ENCODE measurements around the gene FAM180B. TPM values are rescaled to one million over a fixed set of nuclear protein-coding genes. Genes with fewer than 3 reads are reported as not detected.

FAM180B gene
- total RNA-seq, 1 donor from 2014 or later, result 0.53 TPM

DNA sequence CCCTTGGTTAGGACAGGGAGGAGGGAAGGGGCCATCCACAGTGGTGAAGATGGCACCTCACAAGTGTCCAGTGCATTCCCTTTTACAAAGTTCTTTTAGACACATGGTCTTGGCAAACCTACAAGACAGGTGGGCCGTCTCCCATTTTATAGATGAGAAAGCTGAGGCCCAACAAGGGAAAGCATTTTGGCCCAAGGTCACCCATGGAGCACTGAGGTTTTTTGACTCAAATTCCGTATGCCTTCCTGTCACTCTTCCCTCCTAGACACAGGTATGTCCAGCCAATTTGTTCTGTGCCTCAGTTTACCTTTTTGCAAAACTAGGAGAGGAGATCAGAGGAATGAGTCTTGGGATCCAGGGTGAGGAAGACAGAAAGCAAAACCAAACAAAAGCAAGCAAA is 6.5 kb downstream of the FAM180B start:
- Histone ChIP-seq H3K4me3 (no peak overlapping the region), H3K27me3 (ENCODE audit: low read depth) (peaks cover 52% of the 10 kb centered on the region), H3K27ac (no peak overlapping the region), H3K4me1 (peaks cover 6% of the 10 kb centered on the region), H3K9me3 (no peaks in the 10 kb centered on the region), H3K36me3 (no peaks in the 10 kb centered on the region)
- ATAC-seq (no peak), DNase-seq (no peak)
- intact Hi-C loops (cut with DNase I), result no loop called here
- TF ChIP-seq, protein P1, sequence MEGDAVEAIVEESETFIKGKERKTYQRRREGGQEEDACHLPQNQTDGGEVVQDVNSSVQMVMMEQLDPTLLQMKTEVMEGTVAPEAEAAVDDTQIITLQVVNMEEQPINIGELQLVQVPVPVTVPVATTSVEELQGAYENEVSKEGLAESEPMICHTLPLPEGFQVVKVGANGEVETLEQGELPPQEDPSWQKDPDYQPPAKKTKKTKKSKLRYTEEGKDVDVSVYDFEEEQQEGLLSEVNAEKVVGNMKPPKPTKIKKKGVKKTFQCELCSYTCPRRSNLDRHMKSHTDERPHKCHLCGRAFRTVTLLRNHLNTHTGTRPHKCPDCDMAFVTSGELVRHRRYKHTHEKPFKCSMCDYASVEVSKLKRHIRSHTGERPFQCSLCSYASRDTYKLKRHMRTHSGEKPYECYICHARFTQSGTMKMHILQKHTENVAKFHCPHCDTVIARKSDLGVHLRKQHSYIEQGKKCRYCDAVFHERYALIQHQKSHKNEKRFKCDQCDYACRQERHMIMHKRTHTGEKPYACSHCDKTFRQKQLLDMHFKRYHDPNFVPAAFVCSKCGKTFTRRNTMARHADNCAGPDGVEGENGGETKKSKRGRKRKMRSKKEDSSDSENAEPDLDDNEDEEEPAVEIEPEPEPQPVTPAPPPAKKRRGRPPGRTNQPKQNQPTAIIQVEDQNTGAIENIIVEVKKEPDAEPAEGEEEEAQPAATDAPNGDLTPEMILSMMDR (IDR thresholded peaks at IDR 0.05), result no peak

DNA sequence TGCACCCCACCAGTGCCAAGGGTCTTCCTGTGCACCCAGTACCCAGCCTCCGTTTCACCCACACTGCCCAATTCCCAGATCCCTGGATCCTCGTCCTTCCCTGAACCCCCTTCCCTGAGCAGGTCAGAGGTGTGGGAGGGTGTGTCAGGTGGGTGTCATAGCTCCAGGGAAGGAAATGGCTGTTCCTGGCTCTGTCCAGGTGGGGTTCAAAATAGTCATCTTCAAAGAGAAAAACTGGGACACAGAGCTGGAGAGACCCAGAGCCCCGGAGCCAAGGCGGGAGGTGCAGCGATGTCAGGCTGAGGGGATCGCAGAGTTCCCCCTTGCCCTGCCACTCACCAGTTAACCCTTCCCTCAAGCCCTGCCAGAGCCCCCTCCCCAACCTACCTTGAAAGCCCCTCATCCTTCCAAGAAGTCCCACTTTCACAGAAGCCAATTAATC is 7.0 kb downstream of the FAM180B start:
- TF ChIP-seq, protein P1 (IDR thresholded peaks at IDR 0.05), result no peak
- no peaks in the 10 kb centered on the region for H3K9me3 ChIP-seq
- no peaks in the 10 kb centered on the region for H3K36me3 ChIP-seq
- DNase-seq, result no peak
- peaks cover 6% of the 10 kb centered on the region for H3K4me1 ChIP-seq
- no peak overlapping the region for H3K4me3 ChIP-seq
- no peak for ATAC-seq
- no peak overlapping the region for H3K27ac ChIP-seq
- peaks cover 52% of the 10 kb centered on the region for H3K27me3 ChIP-seq (ENCODE audit: low read depth)
- intact Hi-C loops (cut with DNase I), result no loop called here

DNA sequence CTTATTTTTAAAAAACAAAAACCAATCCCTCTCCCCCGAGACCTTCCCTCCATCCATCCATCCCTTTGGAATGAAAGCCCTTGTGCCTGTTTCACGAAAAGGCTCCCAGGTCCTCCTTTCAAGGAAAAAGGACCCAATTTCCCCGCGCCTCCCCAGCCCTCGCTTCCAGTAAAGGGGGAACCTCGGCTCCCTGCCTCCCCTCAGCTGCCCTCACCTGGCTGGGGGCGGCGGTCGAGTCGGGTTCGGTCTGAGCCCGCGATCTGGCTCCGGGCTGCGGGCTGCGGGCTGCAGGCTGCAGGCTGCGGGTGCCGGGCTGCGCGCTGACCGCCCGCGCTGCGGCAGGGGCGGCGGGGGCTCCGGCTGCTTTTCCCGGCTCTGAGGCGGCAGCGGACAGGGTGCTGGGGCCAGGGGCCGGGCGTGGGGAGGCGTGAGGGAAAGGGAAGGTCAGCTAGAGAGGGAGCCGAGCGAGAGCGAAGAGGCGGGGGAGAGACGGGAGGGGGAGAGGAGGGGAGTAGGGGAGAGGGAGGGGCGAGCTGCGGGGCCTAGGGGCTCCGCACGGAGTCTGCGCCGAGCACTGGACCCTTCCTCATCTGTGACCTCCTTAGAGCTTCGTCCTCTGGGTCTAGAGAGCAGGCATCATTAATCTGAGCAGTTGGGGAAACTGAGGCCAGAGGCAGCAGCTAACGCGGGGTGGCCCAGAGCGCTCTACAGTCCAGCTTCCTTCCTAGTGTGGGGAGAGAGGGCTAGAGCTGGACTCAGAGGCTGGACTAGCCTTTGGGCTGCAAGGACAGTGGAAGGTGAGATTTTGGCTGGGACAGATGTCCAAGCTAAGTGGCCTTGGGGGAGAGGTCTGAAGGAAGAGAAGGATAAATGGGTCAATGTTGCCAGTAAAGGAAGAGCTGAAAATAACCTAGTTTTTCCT is 7.7 kb downstream of the FAM180B start, which contains the start of gene C1QTNF4:
Gene C1QTNF4, minus strand, starts transcription at position 478 of the 922 bp plus-strand sequence. CDS start 3,601 bp downstream, outside the sequence.
- Histone ChIP-seq H3K4me3 (peak within 1 kb of the TSS; percentile 23), H3K27ac (no peak within 1 kb of the TSS), H3K9me3 (no peaks in the 10 kb centered on the region), H3K27me3 (ENCODE audit: low read depth) (peaks cover 50% of the 10 kb centered on the region), H3K36me3 (no peaks in the 10 kb centered on the region), H3K4me1 (peaks cover 6% of the 10 kb centered on the region)
- DNase-seq, result no peak
- intact Hi-C loops (cut with DNase I), result no loop called here
- TF ChIP-seq, protein P1 (IDR thresholded peaks at IDR 0.05), result no peak
- ATAC-seq, result peak in 1 of 2 donors; percentile 14

DNA sequence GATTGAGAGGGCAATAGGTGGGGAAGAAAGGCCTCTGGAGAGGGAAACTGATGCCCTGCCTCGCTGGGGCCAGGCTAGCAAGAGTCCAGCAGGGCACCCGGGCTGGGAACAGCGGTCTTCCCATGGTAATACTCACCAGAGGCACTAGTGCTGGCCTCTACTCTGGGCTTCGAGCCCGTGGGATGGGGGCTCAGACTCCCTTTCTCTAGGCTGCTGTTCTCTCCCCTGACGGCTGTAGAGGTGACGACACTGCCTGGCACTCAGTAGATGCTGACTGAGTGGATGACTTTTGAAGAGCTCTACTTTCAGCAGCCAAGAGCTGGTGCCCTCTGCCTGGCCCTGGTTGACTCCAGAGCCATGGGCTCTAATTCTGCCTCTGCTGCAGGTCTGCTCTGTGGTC is 8.6 kb downstream of the FAM180B start:
- no peak overlapping the region for H3K27ac ChIP-seq
- peaks cover 6% of the 10 kb centered on the region for H3K4me1 ChIP-seq
- intact Hi-C loops (cut with DNase I), result no loop called here
- ATAC-seq (no peak), DNase-seq (no peak)
- H3K9me3 ChIP-seq, result no peaks in the 10 kb centered on the region
- H3K27me3 ChIP-seq (ENCODE audit: low read depth), result peaks cover 43% of the 10 kb centered on the region
- TF ChIP-seq, protein P1 (IDR thresholded peaks at IDR 0.05), result no peak
- no peak overlapping the region for H3K4me3 ChIP-seq
- H3K36me3 ChIP-seq, result no peaks in the 10 kb centered on the region

DNA sequence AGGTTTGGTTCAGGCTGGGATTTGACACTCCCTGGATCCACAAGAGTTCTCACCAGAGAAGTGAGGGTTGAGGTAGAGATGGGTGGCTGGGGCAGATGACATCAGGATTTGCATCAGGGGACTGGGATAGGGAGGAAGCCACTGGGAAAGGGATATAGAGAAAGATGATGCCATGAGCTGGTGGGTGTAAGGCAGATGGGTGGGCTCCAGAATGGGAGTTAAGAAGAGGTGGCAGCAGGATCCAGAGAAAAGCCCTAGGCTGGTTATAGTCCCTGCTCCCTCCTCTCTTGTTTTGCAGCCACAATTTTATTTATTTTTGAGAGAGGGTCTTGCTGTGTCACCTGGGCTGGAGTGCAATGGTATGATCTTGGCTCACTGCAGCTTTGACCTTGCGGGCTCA is 9.5 kb downstream of the FAM180B start:
- no peak overlapping the region for H3K4me3 ChIP-seq
- DNase-seq (no peak), ATAC-seq (no peak)
- H3K27me3 ChIP-seq (ENCODE audit: low read depth), result peaks cover 37% of the 10 kb centered on the region
- H3K9me3 ChIP-seq, result no peaks in the 10 kb centered on the region
- TF ChIP-seq, protein P1 (IDR thresholded peaks at IDR 0.05), result no peak
- peaks cover 6% of the 10 kb centered on the region for H3K4me1 ChIP-seq
- intact Hi-C loops (cut with DNase I), result no loop called here
- H3K36me3 ChIP-seq, result no peaks in the 10 kb centered on the region
- no peak overlapping the region for H3K27ac ChIP-seq
